ENCODE results near the gene ADAMTS2. TPM values are rescaled to one million over a fixed set of nuclear protein-coding genes. Genes with fewer than 3 reads are reported as not detected.
A peak's percentile ranks its signal among the peaks of the same experiment; 100 is the strongest.

ADAMTS2 gene
- total and polyA plus RNA-seq, 2 experiments from 2014 or later, result 1.6 to 8.1 TPM

- Mint-ChIP-seq H3K9me3 (no peaks in the 10 kb centered on the region), H3K4me3 (no peak overlapping the region), H3K27ac (no peak overlapping the region), H3K27me3 (ENCODE audit: insufficient read depth, low read depth, poor library complexity) (peaks cover 11% of the 10 kb centered on the region), H3K4me1 (peaks cover 9% of the 10 kb centered on the region), H3K36me3 (ENCODE audit: low read depth) (no peaks in the 10 kb centered on the region; the same call in 2 of the 3 replicates)
- ATAC-seq, result peak; percentile 25
- no peaks in the 10 kb centered on the region for H3K27me3 ChIP-seq (ENCODE audit: insufficient read depth)
- no peaks in the 10 kb centered on the region for H4K20me1 ChIP-seq (replicated peaks; ENCODE audit: insufficient read depth)
- TF ChIP-seq EZH2phosphoT487 (IDR thresholded peaks at IDR 0.05; ENCODE audit: unreplicated experiment), result no peak
- no peak for TF ChIP-seq STAT1 (IDR thresholded peaks at IDR 0.05; ENCODE audit: unreplicated experiment)
- no peak for TF ChIP-seq JUNB (IDR thresholded peaks at IDR 0.05; ENCODE audit: unreplicated experiment)
- TF ChIP-seq CTCF (conservative IDR thresholded peaks at IDR 0.05; ENCODE audit: low read depth in 2 of 2), result peak in 1 of 2 experiments; percentile 41; a peak in 2 of 4 replicates
- no peak for TF ChIP-seq CREB1 (CRISPR knock-in tag; IDR thresholded peaks at IDR 0.05; ENCODE audit: low read depth)
- TF ChIP-seq ZNF331 (CRISPR knock-in tag; IDR thresholded peaks at IDR 0.05; ENCODE audit: low read depth), result no peak
- no peaks in the 10 kb centered on the region for H3K4me1 ChIP-seq (ENCODE audit: insufficient read depth)
- no peak overlapping the region for H2AFZ ChIP-seq
- DNase-seq (ENCODE audit: low spot score), result no peak
- no peaks in the 10 kb centered on the region for H3K79me2 ChIP-seq (replicated peaks; ENCODE audit: insufficient read depth)
- H3K9me2 ChIP-seq (ENCODE audit: insufficient read depth), result no peaks in the 10 kb centered on the region
- H3K4me3 ChIP-seq, result no peak overlapping the region
- H3F3A ChIP-seq (replicated peaks; ENCODE audit: low read depth), result no peaks in the 10 kb centered on the region
- no peak overlapping the region for H3K27ac ChIP-seq (ENCODE audit: low read depth)
- no peak overlapping the region for H3K4me2 ChIP-seq
- no peaks in the 10 kb centered on the region for H3K36me3 ChIP-seq (ENCODE audit: insufficient read depth)
Observed at GRCh38 chr5:179267071-179267670, 78.1 kb downstream of the ADAMTS2 start.

GRCh38 chr5:179266291-179267070, 78.8 kb downstream of the ADAMTS2 start:
- no peaks in the 10 kb centered on the region for H3K4me1 ChIP-seq (ENCODE audit: insufficient read depth)
- no peak overlapping the region for H2AFZ ChIP-seq
- H3F3A ChIP-seq (replicated peaks; ENCODE audit: low read depth), result no peaks in the 10 kb centered on the region
- Mint-ChIP-seq H3K4me3 (no peak overlapping the region), H3K9me3 (no peaks in the 10 kb centered on the region), H3K27ac (no peak overlapping the region), H3K27me3 (ENCODE audit: insufficient read depth, low read depth, poor library complexity) (peaks cover 11% of the 10 kb centered on the region), H3K4me1 (peaks cover 9% of the 10 kb centered on the region), H3K36me3 (ENCODE audit: low read depth) (no peaks in the 10 kb centered on the region; the same call in 2 of the 3 replicates)
- no peak overlapping the region; the same call in 1 of the 2 replicates for H3K27ac ChIP-seq (ENCODE audit: low read depth)
- H3K79me2 ChIP-seq (replicated peaks; ENCODE audit: insufficient read depth), result no peaks in the 10 kb centered on the region
- H3K9me2 ChIP-seq (ENCODE audit: insufficient read depth), result no peaks in the 10 kb centered on the region
- H3K36me3 ChIP-seq (ENCODE audit: insufficient read depth), result no peaks in the 10 kb centered on the region
- H3K27me3 ChIP-seq (ENCODE audit: insufficient read depth), result no peaks in the 10 kb centered on the region
- H3K4me3 ChIP-seq, result no peak overlapping the region
- no peaks in the 10 kb centered on the region for H4K20me1 ChIP-seq (replicated peaks; ENCODE audit: insufficient read depth)
- DNase-seq (ENCODE audit: low spot score) (no peak), ATAC-seq (no peak)
- H3K4me2 ChIP-seq, result no peak overlapping the region
- TF ChIP-seq EZH2 (IDR thresholded peaks at IDR 0.05; ENCODE audit: low read depth, unreplicated experiment), result no peak
- no peak for TF ChIP-seq EZH2phosphoT487 (IDR thresholded peaks at IDR 0.05; ENCODE audit: unreplicated experiment)
- no peak for TF ChIP-seq NANOG (IDR thresholded peaks at IDR 0.05; ENCODE audit: borderline replicate concordance)
- TF ChIP-seq POLR2AphosphoS5 (IDR thresholded peaks at IDR 0.05; ENCODE audit: low read depth), result no peak
- TF ChIP-seq ZNF331 (CRISPR knock-in tag; IDR thresholded peaks at IDR 0.05; ENCODE audit: low read depth), result no peak
- no peak for TF ChIP-seq REST (IDR thresholded peaks at IDR 0.05; ENCODE audit: unreplicated experiment)
- no peak for TF ChIP-seq CREB1 (CRISPR knock-in tag; IDR thresholded peaks at IDR 0.05; ENCODE audit: low read depth)
- no peak for TF ChIP-seq JUNB (IDR thresholded peaks at IDR 0.05; ENCODE audit: unreplicated experiment)
- TF ChIP-seq ZNF114 (CRISPR knock-in tag; IDR thresholded peaks at IDR 0.05), result no peak
- no peak for TF ChIP-seq ETS1 (IDR thresholded peaks at IDR 0.05)
- TF ChIP-seq CTCF (conservative IDR thresholded peaks at IDR 0.05; ENCODE audit: low read depth in 2 of 2), result no peak

Data from GM23338 (cell line).